ENCODE results near the gene ADAMTS20.
"Not testable (repeated sequence)": the region's sequence is repeated elsewhere in the genome, so short reads cannot be mapped to it uniquely, and the experiment has no call there.

The ADAMTS20 gene

GRCh38 chr12:43556057-43556456 is 4.1 kb upstream of the ADAMTS20 start:
- DNase-seq (ENCODE audit: insufficient read length) (no peak), FAIRE-seq (no peak)
- TF ChIP-seq POLR2A (IDR thresholded peaks at IDR 0.05; ENCODE audit: low read depth, low read length) (no peak), POLR2AphosphoS5 (IDR thresholded peaks at IDR 0.05; ENCODE audit: low read depth, low read length) (no peak), TAF1 (IDR thresholded peaks at IDR 0.05; ENCODE audit: borderline replicate concordance, low read depth, low read length) (no peak)

GRCh38 chr12:43551279-43551970 is 578 bp downstream of the ADAMTS20 start:
- FAIRE-seq: no peak
- no peak for DNase-seq (ENCODE audit: insufficient read length)
- no peak for TF ChIP-seq POLR2A (IDR thresholded peaks at IDR 0.05; ENCODE audit: low read depth, low read length)
- TF ChIP-seq TAF1 (IDR thresholded peaks at IDR 0.05; ENCODE audit: borderline replicate concordance, low read depth, low read length): no peak
- TF ChIP-seq POLR2AphosphoS5 (IDR thresholded peaks at IDR 0.05; ENCODE audit: low read depth, low read length): no peak

- FAIRE-seq (no peak), DNase-seq (ENCODE audit: insufficient read length) (no peak)
- TF ChIP-seq POLR2A (IDR thresholded peaks at IDR 0.05; ENCODE audit: low read depth, low read length) (no peak), TAF1 (IDR thresholded peaks at IDR 0.05; ENCODE audit: borderline replicate concordance, low read depth, low read length) (no peak), POLR2AphosphoS5 (IDR thresholded peaks at IDR 0.05; ENCODE audit: low read depth, low read length) (no peak)
These were observed 1.2 kb downstream of the ADAMTS20 start for GRCh38 chr12:43550831-43551271.

GRCh38 chr12:43544703-43545102 is 7.3 kb downstream of the ADAMTS20 start:
- no peak for TF ChIP-seq POLR2AphosphoS5 (IDR thresholded peaks at IDR 0.05; ENCODE audit: low read depth, low read length)
- no peak for TF ChIP-seq TAF1 (IDR thresholded peaks at IDR 0.05; ENCODE audit: borderline replicate concordance, low read depth, low read length)
- no peak for TF ChIP-seq POLR2A (IDR thresholded peaks at IDR 0.05; ENCODE audit: low read depth, low read length)
- DNase-seq (ENCODE audit: insufficient read length) (no peak), FAIRE-seq (no peak)

- no peak for DNase-seq (ENCODE audit: insufficient read length)
- TF ChIP-seq TAF1 (IDR thresholded peaks at IDR 0.05; ENCODE audit: borderline replicate concordance, low read depth, low read length): no peak
- no peak for TF ChIP-seq POLR2A (IDR thresholded peaks at IDR 0.05; ENCODE audit: low read depth, low read length)
- TF ChIP-seq POLR2AphosphoS5 (IDR thresholded peaks at IDR 0.05; ENCODE audit: low read depth, low read length): no peak
- FAIRE-seq: no peak
These were observed 11.5 kb downstream of the ADAMTS20 start for GRCh38 chr12:43540470-43540869.

- DNase-seq (ENCODE audit: insufficient read length); FAIRE-seq: not testable (repeated sequence)
These were observed 14.3 kb downstream of the ADAMTS20 start for GRCh38 chr12:43537675-43538074.

- TF ChIP-seq POLR2A (IDR thresholded peaks at IDR 0.05; ENCODE audit: low read depth, low read length) (no peak), TAF1 (IDR thresholded peaks at IDR 0.05; ENCODE audit: borderline replicate concordance, low read depth, low read length) (no peak), POLR2AphosphoS5 (IDR thresholded peaks at IDR 0.05; ENCODE audit: low read depth, low read length) (no peak)
- DNase-seq (ENCODE audit: insufficient read length): no peak
- FAIRE-seq: no peak
These were observed 36.0 kb downstream of the ADAMTS20 start for GRCh38 chr12:43516045-43516444.

- no peak for TF ChIP-seq POLR2AphosphoS5 (IDR thresholded peaks at IDR 0.05; ENCODE audit: low read depth, low read length)
- TF ChIP-seq TAF1 (IDR thresholded peaks at IDR 0.05; ENCODE audit: borderline replicate concordance, low read depth, low read length): no peak
- no peak for TF ChIP-seq POLR2A (IDR thresholded peaks at IDR 0.05; ENCODE audit: low read depth, low read length)
- DNase-seq (ENCODE audit: insufficient read length) (no peak), FAIRE-seq (no peak)
These were observed 50.3 kb downstream of the ADAMTS20 start for GRCh38 chr12:43501703-43502102.

- no peak for FAIRE-seq
- DNase-seq (ENCODE audit: insufficient read length): no peak
- no peak for TF ChIP-seq POLR2AphosphoS5 (IDR thresholded peaks at IDR 0.05; ENCODE audit: low read depth, low read length)
- no peak for TF ChIP-seq POLR2A (IDR thresholded peaks at IDR 0.05; ENCODE audit: low read depth, low read length)
- TF ChIP-seq TAF1 (IDR thresholded peaks at IDR 0.05; ENCODE audit: borderline replicate concordance, low read depth, low read length): no peak
These were observed 58.7 kb downstream of the ADAMTS20 start for GRCh38 chr12:43493261-43493797.

GRCh38 chr12:43482311-43483085 is 69.5 kb downstream of the ADAMTS20 start:
- FAIRE-seq (no peak), DNase-seq (ENCODE audit: insufficient read length) (no peak)
- TF ChIP-seq POLR2A (IDR thresholded peaks at IDR 0.05; ENCODE audit: low read depth, low read length): no peak
- TF ChIP-seq POLR2AphosphoS5 (IDR thresholded peaks at IDR 0.05; ENCODE audit: low read depth, low read length): no peak
- no peak for TF ChIP-seq TAF1 (IDR thresholded peaks at IDR 0.05; ENCODE audit: borderline replicate concordance, low read depth, low read length)

GRCh38 chr12:43480591-43480990 is 71.4 kb downstream of the ADAMTS20 start:
- no peak for FAIRE-seq
- no peak for TF ChIP-seq POLR2A (IDR thresholded peaks at IDR 0.05; ENCODE audit: low read depth, low read length)
- no peak for TF ChIP-seq TAF1 (IDR thresholded peaks at IDR 0.05; ENCODE audit: borderline replicate concordance, low read depth, low read length)
- TF ChIP-seq POLR2AphosphoS5 (IDR thresholded peaks at IDR 0.05; ENCODE audit: low read depth, low read length): no peak
- no peak for DNase-seq (ENCODE audit: insufficient read length)

GRCh38 chr12:43462741-43463140 is 89.3 kb downstream of the ADAMTS20 start:
- DNase-seq (ENCODE audit: insufficient read length) (no peak), FAIRE-seq (no peak)
- TF ChIP-seq POLR2A (IDR thresholded peaks at IDR 0.05; ENCODE audit: low read depth, low read length) (no peak), POLR2AphosphoS5 (IDR thresholded peaks at IDR 0.05; ENCODE audit: low read depth, low read length) (no peak), TAF1 (IDR thresholded peaks at IDR 0.05; ENCODE audit: borderline replicate concordance, low read depth, low read length) (no peak)

Data from GM12892 (cell line).